Skeletal muscle tissue (tissue), 4 donors: ENCODE data around the gene KRTAP1-4. TPM values are rescaled to one million over a fixed set of nuclear protein-coding genes. Genes with fewer than 3 reads are reported as not detected.
"Not testable (repeated sequence)": the region's sequence is repeated elsewhere in the genome, so short reads cannot be mapped to it uniquely, and the experiment has no call there.

Experiments used
- H3K27ac ChIP-seq: one replicate; pipeline ENCODE4 v1.7.0; 2013; ENCODE audit warnings: mild to moderate bottlenecking, low read depth, low read length, inconsistent platforms
- H3K27me3 ChIP-seq, 3 donors: one replicate each; pipeline ENCODE4 v1.7.0; 2013; ENCODE audit warnings: low read length in 3 of 3; ENCODE audit not compliant: control insufficient read depth in 3 of 3, insufficient read depth in 3 of 3
- H3K36me3 ChIP-seq, 3 donors: one replicate each; pipeline ENCODE4 v1.7.0; 2013; ENCODE audit warnings: low read length in 3 of 3; ENCODE audit not compliant: control insufficient read depth in 3 of 3, insufficient read depth in 3 of 3
- H3K4me1 ChIP-seq, 3 donors: one replicate each; pipeline ENCODE4 v1.7.0; 2013; ENCODE audit warnings: low read length in 3 of 3, mild to moderate bottlenecking in 3 of 3; ENCODE audit not compliant: control insufficient read depth in 3 of 3, insufficient read depth in 3 of 3
- H3K4me3 ChIP-seq, 3 donors: one replicate each; pipeline ENCODE4 v1.7.0; 2013; ENCODE audit warnings: low read length in 3 of 3
- H3K9ac ChIP-seq, 3 donors: one replicate each; pipeline ENCODE4 v1.7.0; 2013; ENCODE audit warnings: low read length in 3 of 3, mild to moderate bottlenecking in 3 of 3, moderate library complexity in 2 of 3, low read depth in 1 of 3
- H3K9me3 ChIP-seq, 3 donors: one replicate each; pipeline ENCODE4 v1.7.0; 2013; ENCODE audit warnings: low read length in 3 of 3; ENCODE audit not compliant: control insufficient read depth in 3 of 3
- total RNA-seq: library from RNA; depleted of rRNA; stranded (reverse); fragments of >200 nt; gene quantifications from one replicate; pipeline ENCODE4 v1.2.3, GENCODE V29; 2014
- donor health status: Osteomylitis.

KRTAP1-4 gene
- not detected for total RNA-seq

GRCh38 chr17:41029633-41030245 lies at the start of gene KRTAP1-4:
KRTAP1-4 (minus strand) TSS chr17:41030195; CDS start chr17:41030078, 117 bp downstream.
- H3K27me3 ChIP-seq: peaks cover 11 to 21% (median 18%) of the 10 kb centered on the region in 3 donors
- H3K4me1 ChIP-seq: no peaks in the 10 kb centered on the region
- no peak within 1 kb of the TSS for H3K4me3 ChIP-seq
- no peaks in the 10 kb centered on the region for H3K36me3 ChIP-seq
- no peaks in the 10 kb centered on the region for H3K9me3 ChIP-seq
- H3K9ac ChIP-seq: no peak within 1 kb of the TSS
- no peak within 1 kb of the TSS for H3K27ac ChIP-seq

GRCh38 chr17:41076788-41077187 lies 46.8 kb upstream of the KRTAP1-4 start:
- Histone ChIP-seq H3K4me1 (no peaks in the 10 kb centered on the region), H3K27ac (no peak overlapping the region), H3K9ac (no peak overlapping the region), H3K4me3 (no peak overlapping the region), H3K36me3 (no peaks in the 10 kb centered on the region), H3K9me3 (no peaks in the 10 kb centered on the region), H3K27me3 (peaks cover 0 to 6% (median 6%) of the 10 kb centered on the region in 3 donors)

- Histone ChIP-seq H3K27ac (no peak overlapping the region), H3K4me1 (no peaks in the 10 kb centered on the region), H3K4me3 (no peak overlapping the region), H3K9ac (no peak overlapping the region), H3K9me3 (no peaks in the 10 kb centered on the region), H3K27me3 (peaks cover 0 to 6% (median 6%) of the 10 kb centered on the region in 3 donors), H3K36me3 (no peaks in the 10 kb centered on the region)
These were observed 43.7 kb upstream of the KRTAP1-4 start for GRCh38 chr17:41073676-41074075.

- H3K4me1 ChIP-seq: no peaks in the 10 kb centered on the region
- no peak overlapping the region for H3K27ac ChIP-seq
- H3K9me3 ChIP-seq: no peaks in the 10 kb centered on the region
- H3K27me3 ChIP-seq: peaks cover 0 to 6% (median 6%) of the 10 kb centered on the region in 3 donors
- H3K4me3 ChIP-seq: no peak overlapping the region
- no peaks in the 10 kb centered on the region for H3K36me3 ChIP-seq
- no peak overlapping the region for H3K9ac ChIP-seq
These were observed 41.8 kb upstream of the KRTAP1-4 start for GRCh38 chr17:41071606-41072360.

GRCh38 chr17:41069031-41069430 lies 39.0 kb upstream of the KRTAP1-4 start:
- H3K27me3 ChIP-seq: peaks cover 3 to 6% (median 3%) of the 10 kb centered on the region in 3 donors
- H3K36me3 ChIP-seq: no peaks in the 10 kb centered on the region
- H3K4me1 ChIP-seq: no peaks in the 10 kb centered on the region
- no peak overlapping the region for H3K9ac ChIP-seq
- H3K4me3 ChIP-seq: no peak overlapping the region
- H3K9me3 ChIP-seq: no peaks in the 10 kb centered on the region
- no peak overlapping the region for H3K27ac ChIP-seq

GRCh38 chr17:41067281-41067680 lies 37.3 kb upstream of the KRTAP1-4 start:
- Histone ChIP-seq H3K9me3 (no peaks in the 10 kb centered on the region), H3K4me1 (no peaks in the 10 kb centered on the region), H3K36me3 (no peaks in the 10 kb centered on the region), H3K27ac (no peak overlapping the region), H3K9ac (no peak overlapping the region), H3K4me3 (no peak overlapping the region), H3K27me3 (peaks cover 6 to 9% (median 7%) of the 10 kb centered on the region in 3 donors)

- Histone ChIP-seq H3K4me3 (no peak within 1 kb of the TSS), H3K27ac (no peak within 1 kb of the TSS), H3K4me1 (no peaks in the 10 kb centered on the region), H3K27me3 (peaks cover 3 to 9% (median 7%) of the 10 kb centered on the region in 3 donors), H3K36me3 (no peaks in the 10 kb centered on the region), H3K9me3 (no peaks in the 10 kb centered on the region), H3K9ac (no peak within 1 kb of the TSS)
These were observed 36.0 kb upstream of the KRTAP1-4 start, which contains the start of gene KRTAP2-4 for GRCh38 chr17:41065829-41066624. KRTAP2-4 (minus strand) TSS chr17:41065879; CDS start chr17:41065845, 34 bp downstream.

GRCh38 chr17:41065016-41065689 lies 35.2 kb upstream of the KRTAP1-4 start:
- H3K9me3 ChIP-seq, H3K4me3 ChIP-seq, H3K27ac ChIP-seq, H3K36me3 ChIP-seq, H3K4me1 ChIP-seq, H3K9ac ChIP-seq: not testable (repeated sequence)
- peaks cover 5 to 12% (median 9%) of the 10 kb centered on the region in 3 donors for H3K27me3 ChIP-seq

- Histone ChIP-seq H3K27me3 (peaks cover 10 to 18% (median 11%) of the 10 kb centered on the region in 3 donors), H3K27ac (no peak overlapping the region), H3K9ac (no peak overlapping the region), H3K4me1 (no peaks in the 10 kb centered on the region), H3K36me3 (no peaks in the 10 kb centered on the region), H3K9me3 (no peaks in the 10 kb centered on the region), H3K4me3 (no peak overlapping the region)
These were observed 34.3 kb upstream of the KRTAP1-4 start for GRCh38 chr17:41064301-41064700.
